Esophagus squamous epithelium (tissue), 5 donors: ENCODE results near the gene MTCL1. TPM values are rescaled to one million over a fixed set of nuclear protein-coding genes. Genes with fewer than 3 reads are reported as not detected.
A peak's percentile ranks its signal among the peaks of the same experiment; 100 is the strongest.

Experiments
- DNase-seq: peaks from one replicate; lab custom pipeline; 2025; lab: John Stamatoyannopoulos, UW
- H3K27ac ChIP-seq, 4 donors: fragments of 200-600 bp; sonication (generic); one replicate each; pipeline ENCODE4 v1.5.1; 2016 to 2019; ENCODE audit warnings: mild to moderate bottlenecking in 1 of 4
- H3K27me3 ChIP-seq, 4 donors: fragments of 200-600 bp; sonication (generic); 1 replicate in 3 of 4; 2 replicates in 1 of 4; pipeline versions ENCODE4 v1.5.1 to v1.6.0; 2017 to 2021; ENCODE audit warnings: antibody characterized with exemption in 1 of 4
- H3K36me3 ChIP-seq, 3 donors: fragments of 200-600 bp; sonication (generic); one replicate each; pipeline ENCODE4 v1.5.1; 2016 to 2019
- H3K4me1 ChIP-seq, 3 donors: fragments of 200-600 bp; sonication (generic); one replicate each; pipeline ENCODE4 v1.5.1; 2017 to 2019
- H3K4me3 ChIP-seq, 4 donors: fragments of 200-600 bp; sonication (generic); 1 replicate in 3 of 4; 2 replicates in 1 of 4; pipeline ENCODE4 v1.5.1; 2016 to 2019; ENCODE audit warnings: mild to moderate bottlenecking in 2 of 4, moderate library complexity in 1 of 4
- H3K9me3 ChIP-seq, 3 donors: fragments of 200-600 bp; sonication (generic); one replicate each; pipeline ENCODE4 v1.5.1; 2016 to 2019
- POLR2A ChIP-seq, 4 donors: fragments of 450-650 bp; IDR thresholded peaks; one replicate each; pipeline ENCODE4 v1.6.1; 2017; ENCODE audit warnings: antibody characterized with exemption in 4 of 4, mild to moderate bottlenecking in 4 of 4, moderate library complexity in 3 of 4
- WGBS, 2 donors: methylation state at CpG; one replicate each; pipeline ENCODE4 v1.1.5; 2018; 5-methylcytosine and 5-hydroxymethylcytosine counted together
- intact Hi-C: fragments of 100-400 bp; cut with DNase I; formaldehyde crosslinking; loops from one replicate; pipeline ENCODE4 v1.15.0; 2022
- total RNA-seq, 4 donors: library from RNA; depleted of rRNA; stranded (reverse); fragments of >200 nt; gene quantifications; one replicate each; pipeline ENCODE4 v1.1.0, GENCODE V29; 2016
- TF ChIP-seq, protein P1 (sequence below), 6 experiments: fragments of 450-650 bp in 4 of 6; fragments of 200-600 bp in 2 of 6; sonication (generic) in 2 of 6; IDR thresholded peaks; one replicate each; pipeline ENCODE4 v1.5.1; 2016 to 2019; ENCODE audit warnings: antibody characterized with exemption in 6 of 6, mild to moderate bottlenecking in 4 of 6, moderate library complexity in 4 of 6
- donor health status: DM: yes; HTN: yes; CAD: no.

MTCL1 gene
- total RNA-seq, 4 donors from 2014 or later = 6.5 to 16.4 (median 7.9) TPM

DNA sequence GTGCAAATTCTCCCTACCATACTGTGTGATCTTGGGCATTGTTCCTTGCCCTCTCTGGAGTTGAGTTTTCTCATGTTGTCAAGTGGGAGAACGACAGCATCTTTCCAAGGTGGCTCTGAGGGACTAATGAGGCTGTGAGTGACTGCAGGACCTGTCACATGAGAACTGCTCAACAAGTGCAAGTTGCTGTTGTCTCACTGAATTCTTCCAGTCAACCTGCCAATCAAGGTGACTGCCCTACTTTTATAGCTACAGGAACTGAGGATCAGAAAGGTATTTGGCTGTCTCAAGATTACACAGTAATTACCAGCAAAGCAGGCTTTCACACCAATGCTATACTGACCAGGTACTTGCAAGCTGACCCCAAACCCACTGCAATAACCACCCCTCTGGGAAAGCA lies 137.6 kb downstream of the MTCL1 start:
- H3K27me3 ChIP-seq = no peaks in the 10 kb centered on the region
- H3K9me3 ChIP-seq = no peaks in the 10 kb centered on the region
- H3K27ac ChIP-seq = no peak overlapping the region
- H3K4me3 ChIP-seq = no peak overlapping the region
- no peak for DNase-seq
- TF ChIP-seq, protein P1, sequence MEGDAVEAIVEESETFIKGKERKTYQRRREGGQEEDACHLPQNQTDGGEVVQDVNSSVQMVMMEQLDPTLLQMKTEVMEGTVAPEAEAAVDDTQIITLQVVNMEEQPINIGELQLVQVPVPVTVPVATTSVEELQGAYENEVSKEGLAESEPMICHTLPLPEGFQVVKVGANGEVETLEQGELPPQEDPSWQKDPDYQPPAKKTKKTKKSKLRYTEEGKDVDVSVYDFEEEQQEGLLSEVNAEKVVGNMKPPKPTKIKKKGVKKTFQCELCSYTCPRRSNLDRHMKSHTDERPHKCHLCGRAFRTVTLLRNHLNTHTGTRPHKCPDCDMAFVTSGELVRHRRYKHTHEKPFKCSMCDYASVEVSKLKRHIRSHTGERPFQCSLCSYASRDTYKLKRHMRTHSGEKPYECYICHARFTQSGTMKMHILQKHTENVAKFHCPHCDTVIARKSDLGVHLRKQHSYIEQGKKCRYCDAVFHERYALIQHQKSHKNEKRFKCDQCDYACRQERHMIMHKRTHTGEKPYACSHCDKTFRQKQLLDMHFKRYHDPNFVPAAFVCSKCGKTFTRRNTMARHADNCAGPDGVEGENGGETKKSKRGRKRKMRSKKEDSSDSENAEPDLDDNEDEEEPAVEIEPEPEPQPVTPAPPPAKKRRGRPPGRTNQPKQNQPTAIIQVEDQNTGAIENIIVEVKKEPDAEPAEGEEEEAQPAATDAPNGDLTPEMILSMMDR (IDR thresholded peaks at IDR 0.05) = no peak
- TF ChIP-seq POLR2A (IDR thresholded peaks at IDR 0.05) = no peak
- intact Hi-C loops = no loop called here
- 79 to 100% methylated on average over 1 of the region's 1 CpG for WGBS, 2 donors
- H3K4me1 ChIP-seq = peaks cover 0 to 12% (median 0%) of the 10 kb centered on the region in 3 donors
- no peaks in the 10 kb centered on the region for H3K36me3 ChIP-seq

DNA sequence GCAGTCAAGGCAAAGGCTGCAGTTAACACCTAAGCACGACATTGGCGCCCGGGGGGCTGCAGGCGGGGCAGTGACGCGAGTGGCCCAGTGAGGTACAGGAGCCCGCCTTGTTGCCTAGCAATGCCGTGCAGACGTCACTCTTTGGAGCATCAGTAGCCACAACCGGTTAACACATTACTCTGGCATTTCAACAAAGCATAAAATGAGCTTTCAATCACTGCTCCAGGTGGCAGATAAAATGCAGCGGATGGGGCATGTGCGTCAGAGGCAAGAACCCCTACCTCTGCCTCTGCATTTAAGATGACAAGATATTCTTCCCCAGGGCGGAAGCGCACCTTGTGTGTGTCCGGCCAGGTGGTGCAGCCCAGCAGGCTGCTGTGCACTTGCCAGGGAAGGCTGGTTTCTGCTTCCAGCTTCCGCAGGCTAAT lies 139.4 kb downstream of the MTCL1 start:
- TF ChIP-seq, protein P1 (IDR thresholded peaks at IDR 0.05) = no peak
- TF ChIP-seq POLR2A (IDR thresholded peaks at IDR 0.05) = no peak
- no peak for DNase-seq
- Histone ChIP-seq H3K4me3 (no peak overlapping the region), H3K9me3 (no peaks in the 10 kb centered on the region), H3K27me3 (no peaks in the 10 kb centered on the region), H3K27ac (no peak overlapping the region), H3K4me1 (peaks cover 0 to 13% (median 0%) of the 10 kb centered on the region in 3 donors), H3K36me3 (no peaks in the 10 kb centered on the region)
- intact Hi-C loops = no loop called here
- 64 to 90% methylated on average over 9 to 15 of the region's 16 CpGs for whole genome bisulfite sequencing, 2 donors

DNA sequence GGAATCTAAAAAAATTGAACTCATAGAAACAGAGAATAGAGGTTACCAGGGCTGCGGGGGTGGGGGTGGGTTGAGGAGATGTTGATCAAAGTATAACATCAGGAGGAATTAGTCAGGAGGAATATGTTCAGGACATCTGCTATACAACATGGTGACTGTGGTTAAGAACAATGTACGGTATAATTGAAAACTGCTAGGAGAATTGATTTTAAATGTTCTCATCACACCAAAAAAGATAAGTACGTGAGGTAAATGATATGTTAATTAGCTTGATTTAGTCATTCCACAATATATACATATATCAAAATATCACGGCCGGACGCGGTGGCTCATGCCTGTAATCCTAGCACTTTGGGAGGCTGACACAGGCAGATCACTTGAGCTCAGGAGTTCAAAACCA lies 140.2 kb downstream of the MTCL1 start:
- whole genome bisulfite sequencing, 2 donors = 85 to 86% methylated on average over 7 of the region's 7 CpGs
- no peaks in the 10 kb centered on the region for H3K36me3 ChIP-seq
- no peak overlapping the region for H3K27ac ChIP-seq
- peaks cover 0 to 13% (median 0%) of the 10 kb centered on the region in 3 donors for H3K4me1 ChIP-seq
- no peaks in the 10 kb centered on the region for H3K27me3 ChIP-seq
- no peak for DNase-seq
- H3K9me3 ChIP-seq = no peaks in the 10 kb centered on the region
- H3K4me3 ChIP-seq = no peak overlapping the region
- TF ChIP-seq, protein P1 (IDR thresholded peaks at IDR 0.05) = no peak
- intact Hi-C loops = no loop called here

DNA sequence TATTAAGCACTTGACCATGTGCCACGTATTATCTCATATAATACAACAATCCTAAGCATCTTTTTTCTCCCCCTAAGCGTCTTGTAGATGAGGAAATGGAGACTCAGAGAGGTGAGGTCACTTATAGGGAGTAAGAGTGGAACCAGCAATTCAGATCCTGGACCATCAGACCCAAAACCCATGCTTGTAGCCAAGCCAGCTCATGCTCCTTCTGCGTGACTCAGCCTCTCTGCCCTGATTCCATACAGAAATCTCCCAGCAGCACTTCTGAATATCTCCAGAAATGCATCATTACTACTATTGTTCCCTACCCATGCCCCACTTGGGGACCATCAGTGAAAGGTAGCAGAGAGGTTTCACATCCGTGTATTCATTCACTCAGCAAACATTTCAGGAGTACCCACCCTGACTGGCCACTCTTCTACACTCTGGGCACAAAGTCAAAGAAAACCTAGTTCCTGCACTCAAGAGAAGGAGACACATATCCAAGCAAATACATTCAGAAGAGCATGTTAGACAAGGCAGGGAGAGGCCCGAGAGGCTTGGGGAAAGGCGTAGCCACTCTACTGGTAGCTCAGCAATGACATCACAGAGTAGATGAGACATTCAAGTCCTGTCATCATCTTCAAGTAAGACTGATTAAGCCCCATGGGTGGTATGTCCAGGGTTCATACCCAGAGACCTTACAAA lies 141.9 kb downstream of the MTCL1 start:
- DNase-seq = no peak
- 82 to 85% methylated on average over 6 of the region's 6 CpGs for WGBS, 2 donors
- peak overlapping the region in 1 of 4 donors; percentile 50 for H3K27ac ChIP-seq
- intact Hi-C loops = no loop called here
- TF ChIP-seq, protein P1 (IDR thresholded peaks at IDR 0.05) = no peak
- no peak for TF ChIP-seq POLR2A (IDR thresholded peaks at IDR 0.05)
- H3K4me3 ChIP-seq = no peak overlapping the region
- peaks cover 0 to 13% (median 0%) of the 10 kb centered on the region in 3 donors for H3K4me1 ChIP-seq
- no peaks in the 10 kb centered on the region for H3K27me3 ChIP-seq
- H3K9me3 ChIP-seq = no peaks in the 10 kb centered on the region
- no peaks in the 10 kb centered on the region for H3K36me3 ChIP-seq

DNA sequence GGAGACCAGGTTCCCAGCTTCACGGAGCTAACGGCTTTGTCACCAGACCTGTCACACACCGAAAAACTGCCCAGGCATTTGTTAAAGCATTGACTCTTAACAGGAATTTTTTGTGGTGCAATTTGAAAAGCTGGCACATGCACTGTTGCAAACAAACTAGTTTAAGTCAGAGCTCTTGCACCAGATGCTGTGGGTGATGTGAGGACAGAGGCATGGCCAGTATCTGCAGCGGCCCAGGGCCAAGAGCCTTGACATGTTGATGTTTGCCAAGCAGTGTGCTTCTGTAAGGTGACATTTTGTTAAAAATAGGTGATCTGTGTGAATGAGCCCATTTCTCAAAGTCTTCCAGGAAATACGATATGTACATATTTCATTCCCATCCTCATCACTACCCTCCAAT lies 142.5 kb downstream of the MTCL1 start:
- no peaks in the 10 kb centered on the region for H3K36me3 ChIP-seq
- WGBS, 2 donors = 81 to 90% methylated on average over 5 of the region's 5 CpGs
- no peaks in the 10 kb centered on the region for H3K27me3 ChIP-seq
- TF ChIP-seq, protein P1 (IDR thresholded peaks at IDR 0.05) = no peak
- TF ChIP-seq POLR2A (IDR thresholded peaks at IDR 0.05) = no peak
- no peak for DNase-seq
- no peak overlapping the region for H3K4me3 ChIP-seq
- peak overlapping the region in 1 of 4 donors; percentile 50 for H3K27ac ChIP-seq
- intact Hi-C loops = no loop called here
- peaks cover 0 to 13% (median 0%) of the 10 kb centered on the region in 3 donors for H3K4me1 ChIP-seq
- no peaks in the 10 kb centered on the region for H3K9me3 ChIP-seq
